Fibroblast of mammary gland (primary cell): Measurements from ENCODE around the gene SMAD6.

Source experiments
- DNase-seq: peaks from one replicate; pipeline ENCODE4 v3.0.0-alpha.2; 2010; ENCODE audit warnings: low read depth
- H3K4me3 ChIP-seq: 2 replicates; pipeline ENCODE4 v1.5.1; 2011; ENCODE audit warnings: low read depth, mild to moderate bottlenecking, low read length, moderate library complexity; ENCODE audit not compliant: control insufficient read depth
- CTCF ChIP-seq: conservative IDR thresholded peaks from 2 replicates; pipeline ENCODE4 v1.5.1; 2011; ENCODE audit warnings: low read depth, low read length, inconsistent platforms; ENCODE audit not compliant: control insufficient read depth, insufficient read depth

SMAD6 gene

GRCh38 chr15:66726386-66726785 lies 24.4 kb downstream of the SMAD6 start:
- no peak for DNase-seq
- TF ChIP-seq CTCF, result no peak
- H3K4me3 ChIP-seq, result no peak overlapping the region

- no peak for DNase-seq
- TF ChIP-seq CTCF, result no peak
- H3K4me3 ChIP-seq, result no peak overlapping the region
Observed at GRCh38 chr15:66729331-66729951, 27.4 kb downstream of the SMAD6 start.

GRCh38 chr15:66730168-66731021 lies 28.4 kb downstream of the SMAD6 start:
- peak; percentile 75 for DNase-seq
- H3K4me3 ChIP-seq, result no peak overlapping the region
- no peak for TF ChIP-seq CTCF

GRCh38 chr15:66733976-66734375 lies 31.9 kb downstream of the SMAD6 start:
- no peak for DNase-seq
- H3K4me3 ChIP-seq, result no peak overlapping the region
- no peak for TF ChIP-seq CTCF

DNA sequence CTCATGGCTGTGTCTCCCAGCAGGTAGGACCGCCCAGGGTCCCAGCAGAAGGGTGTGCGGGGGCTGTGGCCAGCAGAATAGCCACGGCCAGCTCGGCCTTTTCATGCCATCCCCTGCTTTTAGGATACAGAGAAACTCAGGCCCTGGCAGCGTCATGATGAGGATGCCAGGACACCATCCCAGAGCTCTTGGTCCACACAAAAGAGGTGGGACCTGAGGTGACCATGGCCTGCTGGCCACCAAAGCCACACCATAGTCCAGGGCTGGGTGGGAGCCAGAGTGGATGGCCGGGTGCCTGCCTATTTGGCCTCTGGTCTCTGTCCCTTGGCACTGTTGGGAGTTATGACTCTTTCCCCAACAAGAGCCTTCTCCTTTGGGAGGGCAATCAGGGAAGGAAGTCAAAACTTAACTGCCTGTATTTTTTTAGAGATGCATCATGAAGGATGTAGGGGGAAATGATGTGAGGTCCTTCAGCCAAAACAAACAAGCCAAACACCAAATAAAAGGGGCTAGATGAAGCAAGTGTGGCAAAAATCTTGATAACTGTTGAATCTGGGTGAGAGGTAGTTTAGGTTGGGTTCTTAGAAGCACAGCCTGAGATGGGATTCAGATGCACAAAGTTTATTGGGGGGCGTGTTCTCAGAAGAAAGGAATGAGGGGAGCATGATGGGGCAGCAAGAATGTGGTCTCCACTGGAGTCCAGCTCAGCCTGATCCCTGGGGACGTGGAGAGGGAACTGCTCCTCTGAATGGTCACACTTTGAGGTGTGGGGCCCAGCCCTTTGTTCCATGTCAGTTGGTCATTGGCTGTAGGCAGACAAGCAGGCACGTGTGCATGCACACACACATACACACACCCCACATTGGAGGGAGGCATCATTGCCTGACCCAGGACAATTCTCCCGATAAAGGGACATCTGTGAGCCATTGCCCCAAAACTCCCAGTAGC lies 33.2 kb downstream of the SMAD6 start:
- peak; percentile 46 for DNase-seq
- no peak overlapping the region for H3K4me3 ChIP-seq
- no peak for TF ChIP-seq CTCF

GRCh38 chr15:66735909-66736305 lies 33.9 kb downstream of the SMAD6 start:
- no peak overlapping the region for H3K4me3 ChIP-seq
- TF ChIP-seq CTCF, result no peak
- DNase-seq, result peak; percentile 56
